OCI-LY3 (cell line): ENCODE measurements around the gene ASIC5.

ENCODE experiments used
- EZH2phosphoT487 ChIP-seq: fragments of 200-600 bp; shearing (Covaris generic); IDR thresholded peaks from 2 replicates; pipeline ENCODE4 v1.6.1; 2018; ENCODE audit warnings: antibody characterized with exemption, mixed run types, low read depth
- TF ChIP-seq, protein P1 (sequence below): fragments of 200-600, 300-600 bp; sonication (generic); IDR thresholded peaks from 2 replicates; pipeline ENCODE4 v1.5.1; 2014; ENCODE audit warnings: antibody characterized with exemption, low read length, low read depth

DNA sequence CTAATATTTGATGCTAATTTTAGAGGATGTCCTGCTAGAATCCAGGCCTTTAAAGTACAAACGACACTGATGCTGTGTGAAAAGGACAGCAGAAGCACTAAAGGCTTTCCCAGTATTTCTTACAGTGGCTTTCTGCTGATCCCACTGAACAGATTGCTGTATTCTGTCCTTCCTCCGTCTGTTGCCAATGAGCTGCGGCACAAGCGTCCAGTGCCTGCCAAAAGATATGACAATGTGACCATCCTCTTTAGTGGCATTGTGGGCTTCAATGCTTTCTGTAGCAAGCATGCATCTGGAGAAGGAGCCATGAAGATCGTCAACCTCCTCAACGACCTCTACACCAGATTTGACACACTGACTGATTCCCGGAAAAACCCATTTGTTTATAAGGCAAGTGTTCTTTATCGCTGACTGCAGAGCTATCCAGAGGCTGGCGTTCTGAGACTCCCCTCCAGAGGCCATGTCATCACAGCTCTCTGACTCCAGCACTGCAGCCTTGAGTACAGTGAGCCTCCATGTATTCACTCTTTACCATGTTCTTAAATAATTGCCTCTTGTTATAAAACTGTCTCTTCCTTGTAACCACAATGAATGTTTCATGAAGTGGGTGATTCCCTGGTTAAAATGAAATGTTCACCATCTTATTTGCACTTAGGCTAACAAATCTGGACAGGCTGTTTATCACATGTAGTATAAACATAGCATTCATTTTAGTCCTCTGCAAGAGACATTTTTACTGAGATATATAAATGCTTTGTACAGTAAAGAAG, 63.7 kb downstream of the ASIC5 start:
- TF ChIP-seq, protein P1, sequence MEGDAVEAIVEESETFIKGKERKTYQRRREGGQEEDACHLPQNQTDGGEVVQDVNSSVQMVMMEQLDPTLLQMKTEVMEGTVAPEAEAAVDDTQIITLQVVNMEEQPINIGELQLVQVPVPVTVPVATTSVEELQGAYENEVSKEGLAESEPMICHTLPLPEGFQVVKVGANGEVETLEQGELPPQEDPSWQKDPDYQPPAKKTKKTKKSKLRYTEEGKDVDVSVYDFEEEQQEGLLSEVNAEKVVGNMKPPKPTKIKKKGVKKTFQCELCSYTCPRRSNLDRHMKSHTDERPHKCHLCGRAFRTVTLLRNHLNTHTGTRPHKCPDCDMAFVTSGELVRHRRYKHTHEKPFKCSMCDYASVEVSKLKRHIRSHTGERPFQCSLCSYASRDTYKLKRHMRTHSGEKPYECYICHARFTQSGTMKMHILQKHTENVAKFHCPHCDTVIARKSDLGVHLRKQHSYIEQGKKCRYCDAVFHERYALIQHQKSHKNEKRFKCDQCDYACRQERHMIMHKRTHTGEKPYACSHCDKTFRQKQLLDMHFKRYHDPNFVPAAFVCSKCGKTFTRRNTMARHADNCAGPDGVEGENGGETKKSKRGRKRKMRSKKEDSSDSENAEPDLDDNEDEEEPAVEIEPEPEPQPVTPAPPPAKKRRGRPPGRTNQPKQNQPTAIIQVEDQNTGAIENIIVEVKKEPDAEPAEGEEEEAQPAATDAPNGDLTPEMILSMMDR, result no peak
- no peak for TF ChIP-seq EZH2phosphoT487
